H9 (cell line): ENCODE measurements around the gene ZCWPW1. TPM values are rescaled to one million over a fixed set of nuclear protein-coding genes. Genes with fewer than 3 reads are reported as not detected.
"Not testable (repeated sequence)": the region's sequence is repeated elsewhere in the genome, so short reads cannot be mapped to it uniquely, and the experiment has no call there.

Source experiments
- DNase-seq: peaks from one replicate; pipeline ENCODE4 v3.0.0-alpha.2; 2017
- H2AFZ ChIP-seq: one replicate; pipeline ENCODE4 v1.6.1; 2013; ENCODE audit warnings: mild to moderate bottlenecking, low read length, control low read depth, moderate library complexity
- H2AK5ac ChIP-seq: 2 replicates; pipeline ENCODE4 v1.6.1; 2013; ENCODE audit warnings: low read length, control low read depth, mixed read lengths; ENCODE audit not compliant: insufficient read length
- H2BK120ac ChIP-seq: one replicate; pipeline ENCODE4 v1.6.1; 2013; ENCODE audit warnings: low read depth, mild to moderate bottlenecking, low read length, control low read depth, inconsistent platforms; ENCODE audit not compliant: poor library complexity, severe bottlenecking
- H2BK12ac ChIP-seq: 2 replicates; pipeline ENCODE4 v1.6.1; 2013; ENCODE audit warnings: low read length, control low read depth, mixed read lengths, low read depth; ENCODE audit not compliant: insufficient read length
- H2BK15ac ChIP-seq: 2 replicates; pipeline ENCODE4 v1.6.1; 2013; ENCODE audit warnings: low read depth, low read length, control low read depth
- H2BK20ac ChIP-seq: one replicate; pipeline ENCODE4 v1.6.1; 2013; ENCODE audit warnings: low read depth, mild to moderate bottlenecking, low read length, control low read depth, inconsistent platforms; ENCODE audit not compliant: poor library complexity, severe bottlenecking
- H2BK5ac ChIP-seq: 2 replicates; pipeline ENCODE4 v1.6.1; 2013; ENCODE audit warnings: low read length, control low read depth, mixed read lengths; ENCODE audit not compliant: insufficient read length
- H3K14ac ChIP-seq: 2 replicates; pipeline ENCODE4 v1.6.1; 2013; ENCODE audit warnings: low read length, control low read depth; ENCODE audit not compliant: insufficient read depth
- H3K18ac ChIP-seq: 2 replicates; pipeline ENCODE4 v1.6.1; 2013; ENCODE audit warnings: low read depth, mild to moderate bottlenecking, mixed read lengths, low read length, control low read depth; ENCODE audit not compliant: insufficient read length
- H3K23ac ChIP-seq: 2 replicates; pipeline ENCODE4 v1.6.1; 2013; ENCODE audit warnings: low read length, control low read depth, mixed read lengths, low read depth; ENCODE audit not compliant: insufficient read length
- H3K23me2 ChIP-seq: 2 replicates; pipeline ENCODE4 v1.6.1; 2013; ENCODE audit warnings: low read depth, mild to moderate bottlenecking, mixed read lengths, low read length, control low read depth; ENCODE audit not compliant: insufficient read length, poor library complexity, severe bottlenecking
- H3K27ac ChIP-seq: 2 replicates; pipeline ENCODE4 v1.5.1; 2013; ENCODE audit warnings: low read length, control low read depth, mixed read lengths, low read depth; ENCODE audit not compliant: insufficient read length
- H3K27me3 ChIP-seq: 2 replicates; pipeline ENCODE4 v1.6.1; 2013; ENCODE audit warnings: low read length, control low read depth, inconsistent platforms; ENCODE audit not compliant: insufficient read depth
- H3K4ac ChIP-seq: 2 replicates; pipeline ENCODE4 v1.6.1; 2013; ENCODE audit warnings: low read depth, mild to moderate bottlenecking, control low read depth, inconsistent platforms, low read length, moderate library complexity
- H3K4me1 ChIP-seq: 2 replicates; pipeline ENCODE4 v1.6.1; 2013; ENCODE audit warnings: low read length, control low read depth, inconsistent platforms; ENCODE audit not compliant: insufficient read depth
- H3K4me2 ChIP-seq: 2 replicates; pipeline ENCODE4 v1.6.1; 2013; ENCODE audit warnings: low read length, control low read depth, mixed read lengths; ENCODE audit not compliant: insufficient read length, insufficient read depth
- H3K56ac ChIP-seq: 2 replicates; pipeline ENCODE4 v1.6.1; 2013; ENCODE audit warnings: low read depth, mild to moderate bottlenecking, mixed read lengths, low read length, control low read depth; ENCODE audit not compliant: insufficient read length
- H3K79me1 ChIP-seq: 2 replicates; pipeline ENCODE4 v1.6.1; 2013; ENCODE audit warnings: low read depth, mild to moderate bottlenecking, moderate library complexity, low read length, control low read depth, inconsistent platforms; ENCODE audit not compliant: insufficient read depth, poor library complexity, severe bottlenecking
- H3K79me2 ChIP-seq: 2 replicates; pipeline ENCODE4 v1.6.1; 2013; ENCODE audit warnings: low read length, control low read depth, inconsistent platforms; ENCODE audit not compliant: insufficient read depth
- H3K9ac ChIP-seq: 2 replicates; pipeline ENCODE4 v1.6.1; 2013; ENCODE audit warnings: low read length, control low read depth, mixed read lengths; ENCODE audit not compliant: insufficient read length; ENCODE audit errors: extremely low read depth
- H3K9me3 ChIP-seq: one replicate; pipeline ENCODE4 v1.6.1; 2013; ENCODE audit warnings: low read depth, low read length, inconsistent platforms; ENCODE audit not compliant: control insufficient read depth
- H3T11ph ChIP-seq: one replicate; pipeline ENCODE4 v1.6.1; 2013; ENCODE audit warnings: mild to moderate bottlenecking, low read length, control low read depth, inconsistent platforms
- H4K20me1 ChIP-seq: one replicate; pipeline ENCODE4 v1.6.1; 2013; ENCODE audit not compliant: control insufficient read depth, insufficient read length, insufficient read depth
- H4K5ac ChIP-seq: 2 replicates; pipeline ENCODE4 v1.6.1; 2013; ENCODE audit warnings: low read depth, mild to moderate bottlenecking, mixed read lengths, low read length, control low read depth; ENCODE audit not compliant: insufficient read length
- H4K8ac ChIP-seq: replicated peaks from 2 replicates; pipeline ENCODE4 v1.6.1; 2013; ENCODE audit warnings: low read length, control low read depth, mixed read lengths, low read depth; ENCODE audit not compliant: insufficient read length
- H4K91ac ChIP-seq: 2 replicates; pipeline ENCODE4 v1.6.1; 2013; ENCODE audit warnings: low read depth, mild to moderate bottlenecking, moderate library complexity, mixed read lengths, low read length, control low read depth; ENCODE audit not compliant: insufficient read length
- H3K27ac Mint-ChIP-seq, 3 experiments: 2 replicates in 2 of 3; 3 replicates in 1 of 3; pipeline ENCODE4 v1.8.0; 2020 to 2021; ENCODE audit warnings: mixed read lengths in 3 of 3, mild to moderate bottlenecking in 1 of 3, moderate library complexity in 1 of 3
- H3K27me3 Mint-ChIP-seq: 2 replicates; pipeline ENCODE4 v1.8.0; 2021; ENCODE audit warnings: low read depth, mild to moderate bottlenecking, moderate library complexity, mixed read lengths
- H3K36me3 Mint-ChIP-seq, 3 experiments: 2 replicates in 2 of 3; 3 replicates in 1 of 3; pipeline ENCODE4 v1.8.0; 2020 to 2021; ENCODE audit warnings: low read depth in 3 of 3, mixed read lengths in 3 of 3; ENCODE audit not compliant: insufficient read depth in 1 of 3
- H3K4me1 Mint-ChIP-seq, 2 experiments: 2 replicates each; pipeline ENCODE4 v1.8.0; 2020; ENCODE audit warnings: mixed read lengths in 2 of 2
- H3K4me3 Mint-ChIP-seq, 2 experiments: 2 replicates in 1 of 2; 3 replicates in 1 of 2; pipeline ENCODE4 v1.8.0; 2020 to 2021; ENCODE audit warnings: mild to moderate bottlenecking in 2 of 2, mixed read lengths in 2 of 2, moderate library complexity in 1 of 2
- H3K9me3 Mint-ChIP-seq, 2 experiments: 2 replicates in 1 of 2; 3 replicates in 1 of 2; pipeline ENCODE4 v1.8.0; 2020; ENCODE audit warnings: mild to moderate bottlenecking in 2 of 2, mixed read lengths in 2 of 2, moderate library complexity in 1 of 2
- CTCF ChIP-seq: fragments of 200-600 bp; sonication (generic); conservative IDR thresholded peaks from 3 replicates; pipeline ENCODE4 v1.8.0; 2021; ENCODE audit warnings: antibody characterized with exemption, mild to moderate bottlenecking
- WGBS: extraction: QIAGEN DNeasy Blood & Tissue Kit; methylation state at CpG from one replicate; pipeline ENCODE4 v1.1.7; 2013; ENCODE audit warnings: missing lambda C conversion rate, low lambda C conversion rate, mixed read lengths; ENCODE audit not compliant: insufficient read length; ENCODE audit errors: extremely low coverage; 5-methylcytosine and 5-hydroxymethylcytosine counted together
- total RNA-seq: library from RNA; stranded (reverse); gene quantifications from 2 replicates; pipeline ENCODE4 v1.2.1, GENCODE V29; 2021

ZCWPW1 gene
- total RNA-seq, 1 experiment from 2014 or later, result 1.1 TPM

GRCh38 chr7:100455206-100455605 is 26.7 kb upstream of the ZCWPW1 start:
- Histone ChIP-seq H3K9ac (no peak overlapping the region), H2BK15ac (no peak overlapping the region), H4K8ac (no peak overlapping the region), H3K27me3 (no peaks in the 10 kb centered on the region), H4K91ac (no peak overlapping the region), H2BK120ac (no peak overlapping the region), H2BK12ac (no peak overlapping the region), H3K14ac (no peak overlapping the region), H2BK20ac (no peak overlapping the region), H3K4me2 (no peak overlapping the region), H3K4ac (no peak overlapping the region), H2AFZ (no peak overlapping the region), H3K79me2 (no peaks in the 10 kb centered on the region), H3K23ac (no peak overlapping the region), H2AK5ac (no peak overlapping the region), H3T11ph (no peak overlapping the region), H3K9me3 (no peaks in the 10 kb centered on the region), H4K5ac (no peak overlapping the region), H3K56ac (no peak overlapping the region), H4K20me1 (no peaks in the 10 kb centered on the region), H3K27ac (no peak overlapping the region), H3K79me1 (no peaks in the 10 kb centered on the region), H2BK5ac (no peak overlapping the region), H3K23me2 (no peaks in the 10 kb centered on the region), H3K4me1 (no peaks in the 10 kb centered on the region), H3K18ac (no peak overlapping the region)
- Mint-ChIP-seq H3K27ac (no peak overlapping the region), H3K36me3 (no peaks in the 10 kb centered on the region; a peak in 1 of 7 replicates), H3K4me1 (peaks cover 7 to 16% of the 10 kb centered on the region in 2 experiments), H3K4me3 (no peak overlapping the region), H3K9me3 (no peaks in the 10 kb centered on the region; a peak in 1 of 5 replicates), H3K27me3 (peaks cover 3% of the 10 kb centered on the region)
- WGBS, result no CpG with 5 or more reads among the region's 3 CpGs
- DNase-seq, result no peak
- TF ChIP-seq CTCF, result no peak

GRCh38 chr7:100453854-100454253 is 25.4 kb upstream of the ZCWPW1 start:
- H2BK12ac ChIP-seq, H3K4ac ChIP-seq, H2AK5ac ChIP-seq, DNase-seq, H4K5ac ChIP-seq, H3K9ac ChIP-seq, H3K4me2 ChIP-seq, H3K27ac Mint-ChIP-seq, H3K23ac ChIP-seq, H3K9me3 ChIP-seq, H3K23me2 ChIP-seq, H2BK5ac ChIP-seq, H3K4me1 ChIP-seq, H2BK120ac ChIP-seq, H3K9me3 Mint-ChIP-seq, H3K27me3 Mint-ChIP-seq, H3K27me3 ChIP-seq, H2AFZ ChIP-seq, H4K20me1 ChIP-seq, H3K56ac ChIP-seq, H3K14ac ChIP-seq, H3K4me3 Mint-ChIP-seq, H3K18ac ChIP-seq, H2BK15ac ChIP-seq, H4K91ac ChIP-seq, H3K79me1 ChIP-seq, H4K8ac ChIP-seq, H3T11ph ChIP-seq, H3K79me2 ChIP-seq, H3K27ac ChIP-seq, H2BK20ac ChIP-seq, H3K36me3 Mint-ChIP-seq: not testable (repeated sequence)
- H3K4me1 Mint-ChIP-seq, result peaks cover 7 to 19% of the 10 kb centered on the region in 2 experiments
- no CpG with 5 or more reads among the region's 8 CpGs for WGBS
